Lower lobe of right lung (tissue), 2 donors: ENCODE measurements around the gene ACE. TPM values are rescaled to one million over a fixed set of nuclear protein-coding genes. Genes with fewer than 3 reads are reported as not detected.

Experiments used
- ATAC-seq, 2 donors: fragments of 200-7000 bp; cut with Tn5 transposase; one replicate each; pipeline ENCODE4 v1.9.1; 2020 to 2022; ENCODE audit warnings: mild to moderate bottlenecking in 2 of 2, moderate library complexity in 2 of 2
- DNase-seq: peaks from one replicate; pipeline ENCODE4 v3.0.0-alpha.2; 2020
- H3K27ac ChIP-seq: fragments of 200-600 bp; one replicate; pipeline ENCODE4 v1.8.0; 2022
- H3K27me3 ChIP-seq: fragments of 200-600 bp; one replicate; pipeline ENCODE4 v1.8.0; 2022; ENCODE audit warnings: low read depth
- H3K36me3 ChIP-seq: fragments of 200-600 bp; one replicate; pipeline ENCODE4 v1.8.0; 2022; ENCODE audit warnings: mild to moderate bottlenecking
- H3K4me1 ChIP-seq: fragments of 200-600 bp; one replicate; pipeline ENCODE4 v1.8.0; 2022
- H3K4me3 ChIP-seq: fragments of 200-600 bp; one replicate; pipeline ENCODE4 v1.8.0; 2022; ENCODE audit warnings: mild to moderate bottlenecking
- H3K9me3 ChIP-seq: fragments of 200-600 bp; one replicate; pipeline ENCODE4 v1.8.0; 2022
- intact Hi-C: fragments of 100-400 bp; cut with DNase I; formaldehyde crosslinking; loops from one replicate; pipeline ENCODE4 v1.11.0; 2022
- total RNA-seq: library from RNA; stranded (reverse); fragmentation: NEBNext Ultra II Directional; extraction: Animal tissue kit (Norgen Biotek cat#: 25700); gene quantifications from one replicate; pipeline ENCODE4 v1.2.1, GENCODE V29; 2021
- TF ChIP-seq, protein P1 (sequence below): fragments of 200-600 bp; IDR thresholded peaks from one replicate; pipeline ENCODE4 v1.8.0; 2022; ENCODE audit warnings: antibody characterized with exemption, mild to moderate bottlenecking
- donor health status: DM: no; HTN: yes; CAD: no; lungs with severe emphysema.

Gene ACE
- total RNA-seq, 1 donor from 2014 or later = 90.7 TPM

GRCh38 chr17:63477480-63478440, 899 bp downstream of the ACE start:
- peaks cover 25% of the 10 kb centered on the region for H3K27me3 ChIP-seq
- peak overlapping the region; percentile 59 for H3K27ac ChIP-seq
- intact Hi-C loops = no loop called here
- H3K36me3 ChIP-seq = peaks cover 5% of the 10 kb centered on the region
- ATAC-seq (peak in 1 of 2 donors; percentile 6), DNase-seq (no peak)
- H3K4me3 ChIP-seq = peak overlapping the region; percentile 61
- TF ChIP-seq, protein P1, sequence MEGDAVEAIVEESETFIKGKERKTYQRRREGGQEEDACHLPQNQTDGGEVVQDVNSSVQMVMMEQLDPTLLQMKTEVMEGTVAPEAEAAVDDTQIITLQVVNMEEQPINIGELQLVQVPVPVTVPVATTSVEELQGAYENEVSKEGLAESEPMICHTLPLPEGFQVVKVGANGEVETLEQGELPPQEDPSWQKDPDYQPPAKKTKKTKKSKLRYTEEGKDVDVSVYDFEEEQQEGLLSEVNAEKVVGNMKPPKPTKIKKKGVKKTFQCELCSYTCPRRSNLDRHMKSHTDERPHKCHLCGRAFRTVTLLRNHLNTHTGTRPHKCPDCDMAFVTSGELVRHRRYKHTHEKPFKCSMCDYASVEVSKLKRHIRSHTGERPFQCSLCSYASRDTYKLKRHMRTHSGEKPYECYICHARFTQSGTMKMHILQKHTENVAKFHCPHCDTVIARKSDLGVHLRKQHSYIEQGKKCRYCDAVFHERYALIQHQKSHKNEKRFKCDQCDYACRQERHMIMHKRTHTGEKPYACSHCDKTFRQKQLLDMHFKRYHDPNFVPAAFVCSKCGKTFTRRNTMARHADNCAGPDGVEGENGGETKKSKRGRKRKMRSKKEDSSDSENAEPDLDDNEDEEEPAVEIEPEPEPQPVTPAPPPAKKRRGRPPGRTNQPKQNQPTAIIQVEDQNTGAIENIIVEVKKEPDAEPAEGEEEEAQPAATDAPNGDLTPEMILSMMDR = no peak
- H3K4me1 ChIP-seq = peaks cover 61% of the 10 kb centered on the region
- no peaks in the 10 kb centered on the region for H3K9me3 ChIP-seq

DNA sequence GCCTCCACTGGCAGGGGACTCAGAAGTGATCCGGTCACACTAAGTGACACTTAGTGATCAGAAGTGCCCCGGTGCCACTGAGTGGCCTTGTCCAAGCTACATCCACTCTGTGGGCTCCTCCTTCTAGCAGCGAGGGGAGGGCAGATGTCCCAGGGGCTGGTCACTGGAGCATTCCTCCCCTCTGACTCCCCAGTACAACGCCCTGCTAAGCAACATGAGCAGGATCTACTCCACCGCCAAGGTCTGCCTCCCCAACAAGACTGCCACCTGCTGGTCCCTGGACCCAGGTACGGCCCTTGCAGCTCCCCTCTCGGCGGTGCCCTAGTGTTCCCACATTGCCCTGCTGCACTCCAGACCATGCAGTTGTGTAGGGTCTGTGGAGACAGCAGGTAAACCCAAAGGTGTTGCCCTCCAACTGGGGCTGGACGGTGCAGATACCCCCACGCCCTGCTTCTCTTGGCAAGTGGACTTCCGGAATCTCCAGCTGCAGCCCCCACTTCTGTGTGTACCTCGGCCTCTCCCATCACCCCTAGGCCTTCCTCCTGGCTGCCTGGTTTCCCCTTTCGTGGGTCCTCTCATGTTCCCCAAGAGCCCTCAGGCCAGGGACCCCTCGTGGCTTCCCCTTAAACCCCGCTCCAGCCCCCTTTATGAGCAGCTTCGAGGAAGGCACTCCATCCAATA, 2.1 kb downstream of the ACE start:
- Histone ChIP-seq H3K27ac (peak overlapping the region; percentile 32), H3K36me3 (peaks cover 10% of the 10 kb centered on the region), H3K27me3 (peaks cover 25% of the 10 kb centered on the region), H3K4me3 (peak overlapping the region; percentile 61), H3K4me1 (peaks cover 59% of the 10 kb centered on the region), H3K9me3 (no peaks in the 10 kb centered on the region)
- peak; percentile 87 for ATAC-seq
- DNase-seq = peak; percentile 83
- intact Hi-C loops = no loop called here
- TF ChIP-seq, protein P1 = peak; percentile 82

GRCh38 chr17:63479495-63480184, 2.8 kb downstream of the ACE start:
- H3K36me3 ChIP-seq = peaks cover 10% of the 10 kb centered on the region
- no peak for DNase-seq
- H3K4me1 ChIP-seq = peaks cover 52% of the 10 kb centered on the region
- peak overlapping the region; percentile 32 for H3K27ac ChIP-seq
- ATAC-seq = no peak
- no peaks in the 10 kb centered on the region for H3K9me3 ChIP-seq
- TF ChIP-seq, protein P1 = no peak
- intact Hi-C loops = no loop called here
- peak overlapping the region; percentile 61 for H3K4me3 ChIP-seq
- H3K27me3 ChIP-seq = peaks cover 25% of the 10 kb centered on the region

GRCh38 chr17:63480192-63480784, 3.4 kb downstream of the ACE start:
- TF ChIP-seq, protein P1 = no peak
- Histone ChIP-seq H3K27ac (no peak overlapping the region), H3K4me3 (no peak overlapping the region), H3K9me3 (no peaks in the 10 kb centered on the region), H3K36me3 (peaks cover 10% of the 10 kb centered on the region), H3K27me3 (peaks cover 25% of the 10 kb centered on the region), H3K4me1 (peaks cover 51% of the 10 kb centered on the region)
- intact Hi-C loops = no loop called here
- DNase-seq (no peak), ATAC-seq (no peak)
